ENCODE measurements around the gene TBX6.

The TBX6 gene

GRCh38 chr16:30085820-30086219 is 5.9 kb downstream of the TBX6 start:
- DNase-seq, result no peak

GRCh38 chr16:30085247-30085646 is 6.5 kb downstream of the TBX6 start:
- no peak for DNase-seq

GRCh38 chr16:30084816-30085159 is 6.9 kb downstream of the TBX6 start:
- DNase-seq, result no peak

GRCh38 chr16:30084096-30084815 is 7.5 kb downstream of the TBX6 start:
- DNase-seq, result no peak

GRCh38 chr16:30083216-30084055 is 8.3 kb downstream of the TBX6 start:
- no peak for DNase-seq

GRCh38 chr16:30082545-30083090 is 9.1 kb downstream of the TBX6 start:
- no peak for DNase-seq

GRCh38 chr16:30079480-30079879 is 12.2 kb downstream of the TBX6 start:
- DNase-seq, result no peak

GRCh38 chr16:30078744-30079143 is 13.0 kb downstream of the TBX6 start:
- DNase-seq, result no peak

GRCh38 chr16:30077656-30078055 is 14.1 kb downstream of the TBX6 start:
- DNase-seq, result no peak

- DNase-seq, result peak; percentile 45
Observed at GRCh38 chr16:30076276-30076791, 15.4 kb downstream of the TBX6 start.

GRCh38 chr16:30075503-30076275 is 16.0 kb downstream of the TBX6 start, which contains the start of gene PPP4C:
TSS of gene PPP4C (plus strand) at chr16:30075994. CDS start at chr16:30076378, 384 bp downstream.
- DNase-seq, result peak; percentile 91

GRCh38 chr16:30070490-30070889 is 21.2 kb downstream of the TBX6 start:
- no peak for DNase-seq

- no peak for DNase-seq
Observed at GRCh38 chr16:30069611-30070462, 21.9 kb downstream of the TBX6 start.

- no peak for DNase-seq
Observed at GRCh38 chr16:30068750-30069610, 22.7 kb downstream of the TBX6 start.

GRCh38 chr16:30068333-30068732 is 23.4 kb downstream of the TBX6 start:
- DNase-seq, result no peak

- no peak for DNase-seq
Observed at GRCh38 chr16:30067584-30067916, 24.2 kb downstream of the TBX6 start.

GRCh38 chr16:30066761-30067583 is 24.8 kb downstream of the TBX6 start:
- DNase-seq, result no peak

- no peak for DNase-seq
Observed at GRCh38 chr16:30065943-30066760, 25.6 kb downstream of the TBX6 start.
